ENCODE results near the gene CADM1. TPM values are rescaled to one million over a fixed set of nuclear protein-coding genes. Genes with fewer than 3 reads are reported as not detected.

Gene CADM1
- total and polyA plus RNA-seq, 2 donors (not counting 3 experiments of a cell fraction or from before 2014, with no cell fraction given) = 0.52 to 2.6 TPM

- POLR2A ChIA-PET = no interaction called here
- Histone ChIP-seq H3K27me3 (ENCODE audit: control insufficient read depth in 2 of 2, insufficient read depth in 2 of 2, low read length in 2 of 2) (no peaks in the 10 kb centered on the region), H3K27ac (ENCODE audit: insufficient read depth, low read depth, low read length) (no peak overlapping the region), H3K9me3 (replicated peaks; ENCODE audit: control insufficient read depth, insufficient read depth, low read length) (no peaks in the 10 kb centered on the region), H3K4me2 (ENCODE audit: insufficient read depth, low read length) (no peak overlapping the region), H3K4me3 (replicated peaks in 1 of 3; ENCODE audit: insufficient read depth in 1 of 3, low read depth in 1 of 3, low read length in 3 of 3) (no peak overlapping the region), H3K79me2 (ENCODE audit: control insufficient read depth, insufficient read depth, low read length) (no peaks in the 10 kb centered on the region), H3K36me3 (ENCODE audit: control insufficient read depth in 2 of 2, extremely low read depth in 1 of 2, insufficient read depth in 2 of 2, low read length in 2 of 2) (no peaks in the 10 kb centered on the region), H3K9me1 (replicated peaks; ENCODE audit: control insufficient read depth, extremely low read depth, insufficient read depth, low read length) (no peaks in the 10 kb centered on the region), H3K4me1 (ENCODE audit: control insufficient read depth, extremely low read depth, insufficient read depth, low read length) (no peaks in the 10 kb centered on the region), H4K20me1 (replicated peaks; ENCODE audit: control insufficient read depth, extremely low read depth, insufficient read depth, low read length) (no peaks in the 10 kb centered on the region), H2AFZ (ENCODE audit: low read depth, low read length) (no peak overlapping the region), H3K9ac (replicated peaks; ENCODE audit: extremely low read depth, insufficient read depth, low read length) (no peak overlapping the region)
- dilution Hi-C loops (cut with MboI; ENCODE audit: extremely low pct_ligation_motif_present, low sequenced_read_pairs) = no loop called here
- DNase-seq (ENCODE audit: low read depth, low spot score) (no peak), FAIRE-seq (no peak)
- intact Hi-C loops (cut with micrococcal nuclease) = no loop called here
- CTCF ChIA-PET = no interaction called here
- TF ChIP-seq MAX (IDR thresholded peaks at IDR 0.05; ENCODE audit: insufficient read depth, insufficient read length) = no peak
- TF ChIP-seq POLR2A (IDR thresholded peaks at IDR 0.05; ENCODE audit: low read depth, low read length) = no peak
- TF ChIP-seq POLR2AphosphoS5 (IDR thresholded peaks at IDR 0.05; ENCODE audit: insufficient read depth, low read depth, low read length) = no peak
- no peak for TF ChIP-seq CTCF (IDR thresholded peaks at IDR 0.05; ENCODE audit: extremely low read depth in 1 of 2, insufficient read depth in 1 of 2, low read depth in 1 of 2, low read length in 2 of 2)
- TF ChIP-seq MYC (IDR thresholded peaks at IDR 0.05; ENCODE audit: low read depth, low read length) = no peak
- no peak for TF ChIP-seq GATA2 (IDR thresholded peaks at IDR 0.05; ENCODE audit: insufficient read depth, insufficient read length, low read depth, low read length)
- no peak for TF ChIP-seq FOS (IDR thresholded peaks at IDR 0.05; ENCODE audit: borderline replicate concordance, insufficient read depth, low read length)
- no peak for TF ChIP-seq JUN (IDR thresholded peaks at IDR 0.05; ENCODE audit: borderline replicate concordance, insufficient read depth, insufficient read length, low read depth)
- TF ChIP-seq EZH2 (IDR thresholded peaks at IDR 0.05; ENCODE audit: borderline replicate concordance, low read depth, low read length, severe bottlenecking) = no peak
- BruUV-seq (replicated peaks) = no TSS peak
Measured at GRCh38 chr11:115340874-115341273, 163.3 kb downstream of the CADM1 start.
